Activated CD8-positive, alpha-beta memory T cell treated with anti-CD3 and anti-CD28 coated beads for 36 hours (primary cell): ENCODE results near the gene WDR4. TPM values are rescaled to one million over a fixed set of nuclear protein-coding genes. Genes with fewer than 3 reads are reported as not detected.
"Not testable (repeated sequence)": the region's sequence is repeated elsewhere in the genome, so short reads cannot be mapped to it uniquely, and the experiment has no call there.

Experiments used
- CTCF ChIA-PET: fragments of 350-600 bp; sonication (Branson Sonifier 250); formaldehyde crosslinking; loops from one replicate; lab custom pipeline; 2021; ENCODE audit warnings: antibody characterized with exemption; lab: Charles Lee
- POLR2A ChIA-PET: fragments of 350-600 bp; sonication (Branson Sonifier 250); formaldehyde crosslinking; loops from one replicate; lab custom pipeline; 2021; ENCODE audit warnings: antibody characterized with exemption; lab: Charles Lee
- total RNA-seq, 2 experiments: library from RNA; stranded (reverse); gene quantifications; one replicate each; pipeline ENCODE4 v1.2.3, GENCODE V29; 2021

Gene WDR4
- total RNA-seq, 2 experiments from 2014 or later, result 58.9 to 61.6 TPM

DNA sequence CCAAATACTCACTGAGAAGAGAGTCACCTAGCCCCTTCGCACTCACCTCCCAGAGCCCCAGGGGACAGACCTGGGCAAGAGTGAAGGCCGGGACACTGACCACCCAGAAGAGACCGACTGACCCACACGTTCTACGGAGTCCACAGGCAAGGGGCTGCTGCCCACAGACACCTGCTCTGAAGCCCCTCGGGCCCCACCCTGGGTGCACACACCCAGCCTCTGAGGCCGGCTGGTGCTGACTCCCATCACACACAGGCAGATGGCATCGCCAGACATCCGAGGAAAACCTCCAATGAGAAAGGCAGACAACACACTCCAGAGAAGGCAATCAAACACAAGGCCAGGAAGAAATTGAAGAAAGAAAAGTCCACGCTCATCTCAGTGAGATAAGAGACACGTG, 22.1 kb downstream of the WDR4 start:
- CTCF ChIA-PET, result no interaction called here
- POLR2A ChIA-PET, result no interaction called here

DNA sequence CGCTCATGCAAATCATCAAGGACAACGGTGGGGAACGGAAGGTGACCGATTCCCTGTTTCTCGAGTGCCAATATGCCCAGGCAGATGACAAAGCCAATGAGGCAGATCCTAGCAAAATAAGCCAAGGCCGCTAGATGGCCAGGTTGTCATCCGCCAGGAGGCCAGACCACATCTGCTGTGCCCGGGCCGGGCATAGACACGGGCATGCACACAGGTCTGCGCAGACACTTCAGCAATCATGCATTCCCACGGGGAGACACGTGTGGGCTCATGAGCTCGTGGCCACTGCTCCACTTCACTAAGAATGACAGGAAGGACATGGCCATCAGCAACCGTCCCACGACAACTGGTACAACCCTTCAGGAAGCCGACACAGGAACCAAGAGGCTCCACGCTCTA, 23.4 kb downstream of the WDR4 start:
- CTCF ChIA-PET, result interaction anchor here (0.8 kb wide), 1 partner anchor 20 kb away, joined by 3 read pairs; no protein-coding TSS in a partner anchor
- POLR2A ChIA-PET, result no interaction called here

DNA sequence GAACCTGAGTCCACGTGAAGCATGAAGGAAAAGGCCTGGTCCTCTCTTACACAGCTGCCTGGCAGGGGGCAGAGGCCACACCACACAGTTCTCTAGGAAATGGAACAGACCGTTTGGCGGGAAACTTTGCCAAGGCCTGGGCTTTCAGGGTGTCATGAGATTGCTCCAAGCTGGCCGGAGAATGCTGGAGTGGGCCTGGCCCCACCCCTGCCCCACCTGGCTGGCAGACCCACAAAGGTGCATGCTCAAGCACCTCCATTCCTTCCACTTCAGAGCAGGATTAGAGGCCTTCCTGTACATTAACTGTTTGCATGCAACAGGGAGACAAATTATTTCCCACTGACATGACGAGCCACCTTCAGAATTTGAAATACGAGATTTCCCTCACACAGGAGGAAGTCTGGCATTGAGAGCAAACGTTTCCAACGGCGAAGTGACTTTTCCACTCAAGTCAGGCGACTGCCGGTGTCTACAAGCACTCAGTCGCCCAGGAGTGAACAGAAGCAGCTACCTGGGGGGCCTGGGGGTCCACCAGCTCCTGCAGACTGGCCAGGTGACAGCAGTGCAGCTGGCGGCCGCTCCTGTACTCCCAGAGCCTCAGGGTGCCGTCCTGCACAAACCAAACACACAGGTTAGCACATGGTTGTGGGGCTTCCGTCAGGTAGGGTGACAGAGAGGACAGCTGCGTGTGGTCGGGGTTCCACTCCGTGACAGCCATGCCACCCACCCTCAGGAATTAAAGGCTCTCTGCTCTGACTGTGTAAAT, 24.0 kb downstream of the WDR4 start:
- POLR2A ChIA-PET, result no interaction called here
- CTCF ChIA-PET, result interaction anchor here (0.8 kb wide), 1 partner anchor 20 kb away, joined by 3 read pairs; no protein-coding TSS in a partner anchor

DNA sequence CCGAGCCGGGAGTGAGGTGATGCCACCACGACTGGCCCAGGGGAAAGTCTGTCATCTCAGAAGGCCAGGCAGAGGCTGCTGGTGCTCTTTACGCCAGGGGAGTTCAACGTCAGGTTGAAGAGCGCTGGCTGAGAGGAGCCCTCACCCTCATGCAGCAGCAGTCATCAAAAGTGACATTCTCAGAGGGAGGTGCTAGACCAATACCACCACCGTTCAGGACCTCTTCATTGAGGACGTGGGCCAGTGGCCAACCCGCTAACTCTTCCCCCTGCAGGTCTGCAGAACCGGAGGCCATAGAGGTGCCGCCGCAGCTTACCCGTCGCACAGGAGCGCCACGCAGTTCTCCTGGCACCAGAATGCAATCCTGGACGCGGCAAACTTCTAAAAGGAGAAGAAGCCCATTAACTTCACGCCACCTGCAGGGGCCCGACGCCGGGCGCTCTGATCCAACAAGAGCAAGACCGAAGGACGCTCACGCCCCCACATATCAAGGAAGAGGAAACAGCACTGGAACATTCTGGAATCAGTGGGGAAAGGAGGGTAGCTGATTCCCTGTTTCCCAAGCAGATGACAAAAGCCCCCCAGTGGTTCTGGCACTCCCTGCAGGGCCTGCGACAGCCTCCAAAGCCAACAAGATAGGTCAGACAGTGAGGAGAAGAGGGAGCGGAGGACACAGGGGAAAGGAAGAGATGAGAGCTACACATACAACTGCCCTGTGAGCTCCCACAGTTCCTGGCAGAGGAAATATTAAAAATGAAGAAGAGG, 24.9 kb downstream of the WDR4 start:
- POLR2A ChIA-PET, result no interaction called here
- CTCF ChIA-PET, result no interaction called here

DNA sequence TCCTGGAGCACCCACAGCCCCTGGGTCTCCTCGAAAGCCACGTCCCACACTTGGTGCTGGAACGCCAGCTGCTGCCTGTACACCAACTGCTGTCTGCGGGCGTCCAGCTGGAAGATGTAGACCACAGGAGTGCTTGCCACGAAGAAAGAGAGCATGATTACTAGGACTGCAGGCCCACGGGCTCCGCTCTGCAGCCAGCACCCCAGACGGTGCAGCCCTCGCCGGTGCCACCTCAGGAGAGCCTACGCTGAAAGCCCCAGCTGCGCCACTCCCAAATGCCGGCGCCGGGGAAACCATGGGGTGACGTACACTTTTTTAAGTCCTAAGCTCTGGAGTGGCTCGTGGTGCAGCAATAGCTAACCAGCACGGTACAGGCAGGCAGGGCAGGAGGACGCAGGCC, 25.7 kb downstream of the WDR4 start:
- POLR2A ChIA-PET, result no interaction called here
- CTCF ChIA-PET, result no interaction called here

DNA sequence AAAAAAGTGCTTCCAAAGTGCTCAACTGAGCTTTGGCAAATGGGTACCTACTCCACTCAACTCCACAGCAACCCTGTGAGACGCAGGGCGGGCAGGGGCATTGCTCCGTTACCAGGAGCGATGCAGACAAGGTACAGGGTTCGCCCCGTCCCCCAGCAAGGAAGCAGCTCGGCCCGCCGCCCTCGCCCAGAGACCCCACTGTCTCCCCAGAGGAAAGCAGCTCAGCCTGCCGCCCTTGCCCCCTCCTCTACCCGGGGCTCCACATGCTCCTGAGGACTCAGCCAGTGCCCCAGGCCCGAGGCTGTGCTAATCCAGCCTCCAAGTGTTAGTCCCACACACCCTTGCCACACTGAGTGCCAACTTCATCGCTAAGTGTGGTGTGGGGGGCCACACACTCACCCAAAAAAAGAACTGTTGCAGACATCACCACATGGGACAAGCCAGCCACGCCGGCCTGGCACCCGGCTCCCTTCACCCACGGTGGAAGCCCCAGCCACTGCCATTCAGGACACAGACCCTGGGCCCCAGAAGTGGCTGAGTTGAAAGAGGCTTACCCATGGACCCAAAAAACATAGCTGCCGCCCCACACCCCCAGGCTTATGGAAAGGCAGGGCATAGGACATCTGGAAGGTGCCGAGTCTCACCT, 26.3 kb downstream of the WDR4 start:
- ChIA-PET POLR2A (no interaction called here), CTCF (interaction anchor here (0.8 kb wide), 1 partner anchor 18 kb away, joined by 3 read pairs; no protein-coding TSS in a partner anchor)

DNA sequence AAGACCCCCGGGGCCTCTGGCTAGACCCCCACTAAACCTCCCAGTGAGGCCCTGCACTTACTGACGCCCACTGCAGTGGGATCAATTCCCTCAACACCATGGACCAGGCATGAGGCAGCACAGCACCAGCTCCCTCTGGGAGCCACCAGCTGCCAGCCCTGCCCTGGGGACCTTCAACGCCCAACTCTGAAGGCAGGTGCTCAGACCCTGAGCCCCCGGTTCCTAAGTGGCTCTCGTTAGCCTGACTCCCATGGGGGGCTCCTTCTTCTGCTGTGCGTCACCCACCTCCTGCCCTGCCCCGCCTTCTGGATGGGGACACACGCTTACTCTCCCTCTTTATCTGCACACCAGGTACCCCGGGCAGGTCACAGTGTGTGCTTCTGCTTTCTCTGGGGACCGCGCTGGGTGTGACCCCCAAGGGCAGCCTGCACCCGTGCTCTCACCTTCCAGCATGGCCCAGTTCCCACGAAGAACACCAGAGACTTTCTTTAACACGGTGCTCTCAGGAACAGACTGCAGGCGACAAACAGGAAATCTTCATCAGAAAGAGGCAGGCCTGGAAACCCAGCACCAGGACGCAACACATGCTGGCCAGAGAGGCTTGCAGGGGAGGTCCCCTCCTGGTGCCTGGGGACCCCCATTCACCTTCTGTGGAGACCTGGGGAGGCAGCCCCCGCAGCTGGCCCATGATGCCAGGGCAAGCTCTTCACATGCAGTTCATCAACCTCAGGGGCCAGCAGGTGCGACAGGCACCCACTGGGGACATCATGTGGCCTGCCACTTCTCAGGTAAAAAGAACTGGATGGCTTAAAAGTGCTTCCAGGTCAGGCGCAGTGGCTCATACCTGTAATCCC, 27.3 kb downstream of the WDR4 start:
- POLR2A ChIA-PET, result interaction anchor here (0.6 kb wide), 1 partner anchor 21 kb away, joined by 4 read pairs; no protein-coding TSS in a partner anchor

DNA sequence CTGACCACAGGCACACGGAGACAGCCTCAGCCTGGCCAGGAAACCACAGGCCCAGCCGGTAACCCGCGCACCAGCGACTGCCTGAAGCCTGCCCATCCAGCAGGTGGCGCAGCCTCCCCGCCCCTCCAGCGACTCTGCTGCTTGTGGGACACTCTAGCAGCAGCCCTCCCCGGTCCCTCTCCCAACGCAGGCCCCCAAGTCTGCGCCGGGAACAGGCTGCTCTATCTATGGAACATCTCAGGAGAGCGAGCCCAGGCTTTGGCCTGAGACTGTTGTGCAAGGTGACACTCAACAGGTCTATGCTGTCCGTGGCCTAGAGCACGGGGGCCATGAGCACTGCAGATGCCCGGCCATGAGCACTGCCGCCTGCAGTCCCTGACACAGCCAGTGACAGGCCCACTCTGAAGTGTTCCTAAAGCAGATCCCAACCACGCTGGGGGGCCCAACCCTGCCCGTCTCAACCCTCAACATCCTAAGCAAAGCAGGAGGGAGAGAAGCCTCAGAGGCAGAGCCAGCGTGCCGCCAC, 28.4 kb downstream of the WDR4 start:
- ChIA-PET CTCF (interaction anchor here (0.9 kb wide), 1 partner anchor 25 kb away, joined by 3 read pairs; no protein-coding TSS in a partner anchor), POLR2A (no interaction called here)

More for the DNA sequence above, 27.3 kb downstream of the WDR4 start:
- CTCF ChIA-PET, result interaction anchor here (0.8 to 0.9 kb wide), 2 partner anchors 17 to 24 kb away, joined by 3 read pairs; no protein-coding TSS in a partner anchor

DNA sequence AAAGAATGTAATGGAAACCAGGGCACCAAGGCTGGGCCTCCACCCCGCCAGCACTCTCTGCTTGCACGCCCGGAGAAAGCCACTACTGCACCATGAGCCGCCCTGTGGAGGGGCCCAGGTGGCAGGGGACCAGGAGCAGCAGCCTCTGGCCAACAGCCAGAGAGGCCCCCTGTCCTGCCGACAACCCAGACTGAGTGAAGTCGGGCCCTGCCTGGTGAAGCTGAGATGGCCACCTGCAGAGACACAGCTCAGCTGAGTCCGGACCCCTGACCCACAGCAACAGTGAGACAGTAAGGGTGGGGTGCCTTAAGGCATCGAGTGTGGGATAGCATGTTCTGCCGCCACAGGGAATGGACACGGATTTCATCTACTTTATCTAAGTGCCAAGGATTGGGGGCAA, 28.9 kb downstream of the WDR4 start:
- ChIA-PET POLR2A (no interaction called here), CTCF (no interaction called here)

DNA sequence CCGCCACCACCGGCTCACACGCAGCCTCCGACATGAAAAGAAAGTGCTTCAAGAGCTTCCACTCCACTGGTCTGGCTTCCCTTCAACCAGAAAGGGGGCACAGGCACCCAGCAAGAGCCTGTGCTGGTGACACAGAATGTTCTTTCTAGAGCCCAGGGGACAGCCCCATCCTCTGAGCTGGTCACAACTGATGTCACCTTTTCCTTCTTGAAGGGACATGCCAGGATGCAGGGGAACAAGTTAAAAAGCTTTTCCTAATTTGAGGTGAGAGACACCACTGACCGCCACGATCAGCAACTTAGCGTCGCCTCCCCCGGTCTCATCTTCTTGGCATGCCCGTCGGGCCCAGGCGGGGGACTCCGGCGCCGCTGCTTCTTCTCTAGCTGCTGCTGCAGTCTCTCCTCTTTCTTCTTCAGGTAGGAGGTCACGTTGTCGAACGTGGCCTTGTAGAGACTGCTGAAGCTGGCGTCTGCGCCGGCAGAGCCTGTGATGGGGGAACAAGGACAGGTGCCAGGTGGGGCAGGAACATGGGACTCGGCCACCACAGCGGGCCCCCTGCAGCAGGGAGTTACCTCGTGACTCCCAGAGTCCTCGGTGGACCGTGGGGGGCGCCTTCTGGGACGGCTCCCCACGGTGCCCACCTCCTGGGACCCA, 29.5 kb downstream of the WDR4 start:
- ChIA-PET CTCF (no interaction called here), POLR2A (interaction anchor here (0.6 kb wide), 1 partner anchor 89 kb away, joined by 3 read pairs; no protein-coding TSS in a partner anchor)

DNA sequence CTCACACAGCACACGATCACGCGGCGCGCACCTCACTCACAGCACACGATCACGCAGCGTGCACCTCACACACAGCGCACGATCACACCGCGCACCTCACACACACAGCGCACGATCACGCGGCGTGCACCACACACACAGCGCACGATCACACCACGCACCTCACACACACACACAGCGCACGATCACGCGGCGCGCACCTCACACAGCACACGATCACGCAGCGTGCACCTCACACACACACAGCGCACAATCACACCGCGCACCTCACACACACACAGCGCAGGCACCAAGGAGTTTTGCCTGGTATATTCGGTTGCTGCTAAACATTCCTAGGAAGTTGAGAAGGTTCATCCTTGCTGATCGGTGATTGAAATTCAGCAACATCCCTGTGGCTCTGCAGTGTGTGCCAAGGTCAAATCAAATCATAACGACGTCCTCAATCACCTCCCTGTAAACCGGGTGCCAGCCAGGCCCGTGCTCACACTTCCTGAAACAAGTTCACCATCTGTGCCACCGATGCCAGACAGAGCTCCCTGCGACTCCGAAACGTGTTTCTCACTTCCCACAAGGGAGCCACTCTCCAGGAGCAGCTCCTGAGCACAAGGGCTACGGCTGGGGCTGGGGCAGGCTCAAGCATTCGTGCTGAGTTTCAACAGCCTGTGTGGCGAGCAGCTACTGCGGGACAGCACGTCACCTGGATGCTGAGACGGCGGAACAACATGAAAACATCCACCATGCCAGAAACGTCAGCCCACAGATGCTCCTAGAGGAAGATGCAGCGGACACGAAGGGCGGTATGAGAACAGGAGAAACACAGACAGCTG, 30.2 kb downstream of the WDR4 start:
- POLR2A ChIA-PET, result no interaction called here

DNA sequence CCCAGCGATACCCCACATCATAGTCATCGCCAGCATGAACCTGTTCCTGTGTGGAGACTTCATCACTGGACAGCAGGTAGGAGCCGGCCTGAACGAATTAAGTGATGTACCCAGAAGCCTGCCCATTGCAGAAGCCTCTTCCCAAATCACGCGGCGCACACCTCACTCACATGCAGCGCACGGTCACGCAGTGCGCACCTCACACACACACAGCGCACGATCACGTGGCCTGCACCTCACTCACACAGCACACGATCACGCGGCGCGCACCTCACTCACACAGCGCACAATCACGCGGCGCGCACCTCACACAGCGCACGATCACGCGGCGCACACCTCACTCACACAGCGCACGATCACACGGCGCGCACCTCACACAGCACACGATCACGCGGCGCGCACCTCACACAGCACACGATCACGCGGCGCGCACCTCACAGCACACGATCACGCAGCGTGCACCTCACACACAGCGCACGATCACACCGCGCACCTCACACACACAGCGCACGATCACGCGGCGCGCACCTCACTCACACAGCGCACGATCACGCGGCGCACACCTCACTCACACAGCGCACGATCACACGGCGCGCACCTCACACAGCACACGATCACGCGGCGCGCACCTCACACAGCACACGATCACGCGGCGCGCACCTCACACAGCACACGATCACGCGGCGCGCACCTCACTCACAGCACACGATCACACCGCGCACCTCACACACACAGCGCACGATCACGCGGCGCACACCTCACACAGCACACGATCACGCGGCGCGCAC, 31.0 kb downstream of the WDR4 start:
- CTCF ChIA-PET, POLR2A ChIA-PET: not testable (repeated sequence)

More for the DNA sequence above, 30.2 kb downstream of the WDR4 start:
- CTCF ChIA-PET, result no interaction called here

DNA sequence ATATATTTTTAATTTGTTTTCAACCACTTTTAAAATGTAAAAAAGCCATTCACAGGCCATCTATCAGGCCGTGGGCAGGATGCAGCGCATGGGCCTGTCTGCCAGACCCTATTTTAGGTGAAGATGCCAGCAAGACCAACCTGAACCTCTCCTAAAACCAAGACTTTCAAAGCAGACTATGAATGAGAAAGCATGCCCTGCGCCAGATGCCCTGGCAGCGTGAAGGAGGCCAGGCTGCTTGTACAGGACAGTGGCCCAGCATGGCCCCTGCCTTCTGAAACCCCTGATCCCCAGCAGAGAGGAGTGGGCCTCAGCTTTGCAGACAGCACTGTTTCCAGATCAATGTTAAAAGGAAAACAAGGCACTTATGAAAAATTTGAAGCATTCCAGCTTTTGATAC, 31.6 kb downstream of the WDR4 start:
- ChIA-PET POLR2A (no interaction called here), CTCF (no interaction called here)

DNA sequence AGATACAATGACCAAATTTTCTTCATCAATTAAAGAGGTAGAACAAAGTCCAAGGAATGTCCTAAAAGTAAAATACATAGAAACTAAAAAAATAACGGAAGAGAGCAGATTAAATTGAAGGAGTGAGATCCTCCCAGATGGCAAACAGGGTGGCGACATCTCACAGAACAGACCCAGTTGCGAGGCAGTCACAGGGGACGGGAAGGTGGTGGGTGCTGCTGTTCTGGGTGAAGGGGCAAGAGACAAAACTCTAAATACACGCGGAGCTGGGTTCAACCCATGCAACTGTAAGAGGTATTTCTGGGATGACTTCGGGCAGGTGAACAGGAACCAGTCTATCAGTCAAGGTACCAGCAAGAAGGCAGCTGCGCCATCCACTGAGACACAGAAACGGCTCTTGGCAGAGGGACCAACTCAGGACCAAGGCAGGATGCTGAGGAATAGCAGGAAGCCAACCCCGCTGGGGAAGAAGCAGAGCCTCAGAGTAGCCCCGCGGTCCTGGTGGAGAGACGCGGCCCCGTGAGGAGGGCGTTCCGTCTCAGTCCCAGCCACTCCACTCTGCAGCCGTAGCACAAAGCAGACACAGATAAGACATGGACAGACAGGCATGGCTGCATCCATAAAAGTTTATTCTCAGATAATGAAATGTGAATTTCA, 32.2 kb downstream of the WDR4 start:
- POLR2A ChIA-PET, result no interaction called here
- CTCF ChIA-PET, result no interaction called here

DNA sequence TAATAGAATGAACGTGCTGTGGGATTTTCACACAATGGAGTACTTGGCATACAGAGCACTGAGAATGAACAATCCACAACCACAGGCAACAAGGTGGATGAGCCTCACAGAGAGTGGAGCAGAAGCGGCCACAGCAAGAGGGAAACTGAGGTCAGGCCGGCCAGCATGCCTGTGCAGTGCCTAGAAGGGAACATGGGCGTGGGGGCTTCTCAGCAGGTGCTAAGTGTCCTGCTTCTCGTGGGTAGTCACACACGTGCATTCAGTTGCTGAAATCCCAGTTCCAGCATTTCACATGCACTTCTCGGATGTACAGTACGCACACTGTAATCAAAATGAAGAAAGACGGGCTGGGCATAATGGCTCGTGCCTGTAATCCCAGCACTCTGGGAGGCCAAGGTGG, 33.1 kb downstream of the WDR4 start:
- POLR2A ChIA-PET, result no interaction called here
- CTCF ChIA-PET, result no interaction called here

DNA sequence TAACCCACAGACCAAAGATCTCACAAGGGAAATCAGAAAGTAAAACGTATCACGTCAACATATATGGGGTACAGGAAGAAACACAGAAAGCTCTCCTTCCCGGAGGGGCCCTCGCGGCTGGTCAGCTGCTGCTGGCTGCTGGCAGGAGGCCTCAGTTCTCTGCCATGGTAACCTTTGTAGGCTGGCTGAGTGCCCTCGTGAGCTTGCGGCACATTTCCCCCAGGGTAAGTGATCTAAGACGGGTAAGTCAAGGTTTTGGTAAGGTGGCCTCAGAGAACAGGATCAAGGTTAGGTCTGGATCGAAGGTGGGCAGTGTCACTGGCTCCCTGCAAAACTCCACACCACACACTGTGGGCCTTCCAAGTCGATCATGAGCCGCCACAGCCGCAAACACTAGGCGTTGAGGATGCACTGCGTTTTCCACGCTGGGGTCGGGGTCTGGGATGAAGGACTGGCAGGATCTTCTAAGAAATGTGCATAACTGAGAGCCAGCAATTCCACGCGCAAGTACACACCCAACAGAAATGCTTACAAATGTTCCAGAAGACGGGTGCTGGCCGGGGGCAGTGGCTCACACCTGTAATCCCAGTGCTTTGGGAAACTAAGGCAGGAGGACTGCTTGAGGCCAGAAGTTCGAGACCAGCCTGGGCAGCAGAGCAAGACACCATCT, 33.9 kb downstream of the WDR4 start:
- CTCF ChIA-PET, result no interaction called here
- POLR2A ChIA-PET, result no interaction called here
